Fibroblast of skin of scalp (primary cell): ENCODE data around the gene PLCB1.

Experiments used
- DNase-seq: peaks from one replicate; pipeline ENCODE4 v3.0.0-alpha.2; 2013

Gene PLCB1

GRCh38 chr20:8912731-8913130 is 780.7 kb downstream of the PLCB1 start:
- no peak for DNase-seq

GRCh38 chr20:8913456-8913855 is 781.4 kb downstream of the PLCB1 start:
- no peak for DNase-seq

GRCh38 chr20:8914421-8914820 is 782.4 kb downstream of the PLCB1 start:
- DNase-seq: no peak

GRCh38 chr20:8917084-8917483 is 785.0 kb downstream of the PLCB1 start:
- no peak for DNase-seq

- no peak for DNase-seq
Measured at GRCh38 chr20:8918145-8918544, 786.1 kb downstream of the PLCB1 start.

- DNase-seq: no peak
Measured at GRCh38 chr20:8924539-8924938, 792.5 kb downstream of the PLCB1 start.

GRCh38 chr20:8930726-8931125 is 798.7 kb downstream of the PLCB1 start:
- DNase-seq: no peak

GRCh38 chr20:8932192-8933165 is 800.4 kb downstream of the PLCB1 start:
- DNase-seq: peak; percentile 27

- peak; percentile 5 for DNase-seq
Measured at GRCh38 chr20:8933381-8933807, 801.3 kb downstream of the PLCB1 start.

GRCh38 chr20:8934362-8934761 is 802.3 kb downstream of the PLCB1 start:
- no peak for DNase-seq
